Measurements from ENCODE around the gene CD200.

Gene CD200

GRCh38 chr3:112331851-112332250 is 1.1 kb upstream of the CD200 start:
- Histone ChIP-seq H3K9ac (ENCODE audit: low read depth, low read length, poor library complexity, severe bottlenecking) (no peak overlapping the region), H3K9me2 (replicated peaks; ENCODE audit: low read depth, low read length) (no peaks in the 10 kb centered on the region), H3K4me3 (ENCODE audit: low read length, poor library complexity, severe bottlenecking) (no peak overlapping the region), H3K27me3 (ENCODE audit: insufficient read depth, low read length, poor library complexity, severe bottlenecking) (no peaks in the 10 kb centered on the region), H3K4me2 (ENCODE audit: low read depth, low read length, poor library complexity, severe bottlenecking) (no peak overlapping the region), H2AFZ (ENCODE audit: low read length) (no peak overlapping the region), H3F3A (ENCODE audit: low read depth) (no peaks in the 10 kb centered on the region), H3K36me3 (ENCODE audit: insufficient read depth, low read length) (no peaks in the 10 kb centered on the region), H3K9me3 (ENCODE audit: insufficient read depth, low read depth, low read length) (no peaks in the 10 kb centered on the region), H3K4me1 (ENCODE audit: insufficient read depth, low read length, poor library complexity, severe bottlenecking) (peaks cover 33% of the 10 kb centered on the region), H3K79me2 (ENCODE audit: insufficient read depth, low read length) (peaks cover 42% of the 10 kb centered on the region), H4K20me1 (ENCODE audit: insufficient read depth, low read length, poor library complexity, severe bottlenecking) (no peaks in the 10 kb centered on the region)
- TF ChIP-seq EZH2phosphoT487 (IDR thresholded peaks at IDR 0.05; ENCODE audit: borderline replicate concordance) (no peak), CTCF (conservative IDR thresholded peaks at IDR 0.05; ENCODE audit: low read length) (no peak)

- peaks cover 57% of the 10 kb centered on the region for H3K79me2 ChIP-seq (ENCODE audit: insufficient read depth, low read length)
- no peaks in the 10 kb centered on the region for H3K36me3 ChIP-seq (ENCODE audit: insufficient read depth, low read length)
- H3F3A ChIP-seq (ENCODE audit: low read depth), result no peaks in the 10 kb centered on the region
- no peaks in the 10 kb centered on the region for H3K27me3 ChIP-seq (ENCODE audit: insufficient read depth, low read length, poor library complexity, severe bottlenecking)
- H3K9me2 ChIP-seq (replicated peaks; ENCODE audit: low read depth, low read length), result no peaks in the 10 kb centered on the region
- H3K4me2 ChIP-seq (ENCODE audit: low read depth, low read length, poor library complexity, severe bottlenecking), result peak overlapping the region; percentile 83
- TF ChIP-seq EZH2phosphoT487 (IDR thresholded peaks at IDR 0.05; ENCODE audit: borderline replicate concordance) (no peak), CTCF (conservative IDR thresholded peaks at IDR 0.05; ENCODE audit: low read length) (no peak)
- H3K4me3 ChIP-seq (ENCODE audit: low read length, poor library complexity, severe bottlenecking), result peak overlapping the region; percentile 85
- peak overlapping the region; percentile 98 for H2AFZ ChIP-seq (ENCODE audit: low read length)
- peaks cover 48% of the 10 kb centered on the region for H3K4me1 ChIP-seq (ENCODE audit: insufficient read depth, low read length, poor library complexity, severe bottlenecking)
- H3K9ac ChIP-seq (ENCODE audit: low read depth, low read length, poor library complexity, severe bottlenecking), result peak overlapping the region; percentile 84
- H3K9me3 ChIP-seq (ENCODE audit: insufficient read depth, low read depth, low read length), result no peaks in the 10 kb centered on the region
- H4K20me1 ChIP-seq (ENCODE audit: insufficient read depth, low read length, poor library complexity, severe bottlenecking), result no peaks in the 10 kb centered on the region
Observed at GRCh38 chr3:112333381-112334317, 693 bp downstream of the CD200 start.

- Histone ChIP-seq H4K20me1 (ENCODE audit: insufficient read depth, low read length, poor library complexity, severe bottlenecking) (no peaks in the 10 kb centered on the region), H3K9me2 (replicated peaks; ENCODE audit: low read depth, low read length) (no peaks in the 10 kb centered on the region), H3K79me2 (ENCODE audit: insufficient read depth, low read length) (peaks cover 69% of the 10 kb centered on the region), H3K27me3 (ENCODE audit: insufficient read depth, low read length, poor library complexity, severe bottlenecking) (no peaks in the 10 kb centered on the region), H3F3A (ENCODE audit: low read depth) (no peaks in the 10 kb centered on the region), H3K9me3 (ENCODE audit: insufficient read depth, low read depth, low read length) (no peaks in the 10 kb centered on the region), H3K4me2 (ENCODE audit: low read depth, low read length, poor library complexity, severe bottlenecking) (peak overlapping the region; percentile 83), H2AFZ (ENCODE audit: low read length) (no peak overlapping the region), H3K4me3 (ENCODE audit: low read length, poor library complexity, severe bottlenecking) (peak overlapping the region; percentile 85), H3K36me3 (ENCODE audit: insufficient read depth, low read length) (no peaks in the 10 kb centered on the region), H3K4me1 (ENCODE audit: insufficient read depth, low read length, poor library complexity, severe bottlenecking) (peaks cover 56% of the 10 kb centered on the region), H3K9ac (ENCODE audit: low read depth, low read length, poor library complexity, severe bottlenecking) (peak overlapping the region; percentile 84)
- TF ChIP-seq CTCF (conservative IDR thresholded peaks at IDR 0.05; ENCODE audit: low read length) (no peak), EZH2phosphoT487 (IDR thresholded peaks at IDR 0.05; ENCODE audit: borderline replicate concordance) (no peak)
Observed at GRCh38 chr3:112334691-112335433, 1.9 kb downstream of the CD200 start.

Data from Loucy (cell line).